SKM-1 (cell line): ENCODE data around the gene ZNF841.
A peak's percentile ranks its signal among the peaks of the same experiment; 100 is the strongest.
"Not testable (repeated sequence)": the region's sequence is repeated elsewhere in the genome, so short reads cannot be mapped to it uniquely, and the experiment has no call there.

ENCODE experiments used
- DNase-seq: peaks from one replicate; lab custom pipeline; 2025; ENCODE audit not compliant: unreplicated experiment; lab: John Stamatoyannopoulos, UW

ZNF841 gene

DNA sequence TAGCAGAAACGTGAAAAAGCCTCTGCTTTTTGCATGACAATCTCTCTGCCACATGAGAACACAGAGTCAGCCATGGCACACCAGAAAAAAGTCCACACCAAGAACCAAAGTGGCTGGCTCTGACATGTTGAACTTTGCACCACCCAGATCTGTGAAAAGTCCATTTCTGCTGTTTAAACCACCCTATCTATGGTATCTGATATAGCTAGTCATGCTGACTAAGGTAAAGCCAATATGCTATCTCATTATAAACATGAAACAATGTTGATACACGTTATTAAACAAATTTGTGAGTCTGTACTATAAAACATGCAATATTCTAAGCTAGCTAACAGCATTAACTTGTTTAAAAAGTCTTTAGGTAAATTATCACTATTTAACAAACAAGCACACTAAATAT lies 25.9 kb downstream of the ZNF841 start:
- DNase-seq = no peak

DNA sequence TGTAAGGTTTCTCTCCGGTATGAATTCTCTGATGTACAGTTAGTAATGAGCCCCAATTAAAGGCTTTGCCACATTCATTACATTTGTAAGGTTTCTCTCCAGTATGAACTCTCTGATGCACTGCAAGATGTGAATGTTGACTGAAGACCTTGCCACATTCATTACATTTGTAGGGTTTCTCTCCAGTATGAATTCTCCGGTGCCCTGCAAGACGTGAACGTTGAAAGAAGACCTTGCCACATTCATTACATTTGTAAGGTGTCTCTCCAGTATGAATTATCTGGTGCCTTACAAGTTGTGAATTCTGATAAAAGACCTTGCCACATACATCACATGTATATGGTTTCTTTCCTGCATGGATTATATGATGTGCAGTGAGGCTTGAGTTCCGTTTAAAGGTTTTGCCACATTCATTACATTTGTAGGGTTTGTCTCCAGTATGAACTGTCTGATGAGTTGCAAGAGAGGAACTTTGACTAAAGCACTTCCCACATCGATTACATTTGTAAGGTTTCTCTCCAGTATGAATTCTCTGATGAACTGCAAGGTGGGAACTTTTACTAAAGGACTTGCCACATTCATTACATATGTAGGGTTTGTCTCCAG lies 29.2 kb downstream of the ZNF841 start:
- no peak for DNase-seq

DNA sequence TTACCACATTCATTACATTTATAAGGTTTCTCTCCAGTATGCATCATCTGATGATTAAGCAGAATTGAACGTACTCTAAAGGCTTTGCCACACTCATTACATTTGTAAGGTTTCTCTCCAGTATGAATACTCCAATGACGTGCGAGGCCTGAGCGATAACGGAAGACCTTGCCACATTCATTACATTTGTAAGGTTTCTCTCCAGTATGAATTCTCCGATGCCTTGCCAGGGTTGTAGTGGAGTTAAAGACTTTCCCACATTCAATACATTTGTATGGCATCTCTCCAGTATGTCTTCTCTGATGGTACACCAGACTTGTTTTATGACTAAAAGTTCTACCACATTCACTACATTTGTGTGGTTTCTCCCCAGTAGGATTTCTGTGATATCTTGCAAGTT lies 30.2 kb downstream of the ZNF841 start:
- DNase-seq = no peak

DNA sequence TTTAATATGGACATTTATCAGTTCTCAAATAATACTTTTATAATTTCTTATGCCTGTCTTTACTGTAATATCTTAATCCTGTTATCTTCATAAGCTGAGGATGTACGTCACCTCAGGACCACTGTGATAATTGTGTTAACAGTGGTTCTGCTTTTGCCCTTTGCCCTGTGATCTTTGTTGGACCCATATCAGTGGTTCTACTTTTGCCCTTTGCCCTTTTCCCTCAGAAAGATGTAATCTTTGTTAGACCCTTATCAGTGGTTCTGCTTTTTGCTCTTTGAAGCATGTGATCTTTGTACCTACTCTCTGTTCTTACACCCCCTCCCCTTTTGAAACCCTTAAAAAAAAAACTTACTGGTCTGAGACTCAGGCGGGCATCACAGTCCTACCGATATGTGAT lies 39.1 kb downstream of the ZNF841 start:
- not testable (repeated sequence) for DNase-seq

DNA sequence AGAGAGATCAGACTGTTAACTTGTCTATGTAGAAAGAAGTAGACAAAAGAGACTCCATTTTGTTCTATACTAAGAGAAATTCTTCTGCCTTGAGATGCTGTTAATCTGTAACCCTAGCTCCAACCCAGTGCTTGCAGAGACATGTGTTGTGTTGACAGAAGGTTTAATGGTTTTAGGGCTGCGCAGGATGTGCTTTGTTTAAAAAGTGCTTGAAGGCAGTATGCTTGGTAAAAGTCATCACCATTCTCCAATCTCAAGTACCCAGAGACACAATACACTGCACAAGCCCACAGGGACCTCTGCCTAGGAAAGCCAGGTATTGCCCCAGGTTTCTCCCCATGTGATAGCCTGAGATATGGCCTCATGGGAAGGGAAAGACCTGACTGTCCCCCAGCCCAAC lies 43.8 kb downstream of the ZNF841 start:
- DNase-seq = not testable (repeated sequence)

DNA sequence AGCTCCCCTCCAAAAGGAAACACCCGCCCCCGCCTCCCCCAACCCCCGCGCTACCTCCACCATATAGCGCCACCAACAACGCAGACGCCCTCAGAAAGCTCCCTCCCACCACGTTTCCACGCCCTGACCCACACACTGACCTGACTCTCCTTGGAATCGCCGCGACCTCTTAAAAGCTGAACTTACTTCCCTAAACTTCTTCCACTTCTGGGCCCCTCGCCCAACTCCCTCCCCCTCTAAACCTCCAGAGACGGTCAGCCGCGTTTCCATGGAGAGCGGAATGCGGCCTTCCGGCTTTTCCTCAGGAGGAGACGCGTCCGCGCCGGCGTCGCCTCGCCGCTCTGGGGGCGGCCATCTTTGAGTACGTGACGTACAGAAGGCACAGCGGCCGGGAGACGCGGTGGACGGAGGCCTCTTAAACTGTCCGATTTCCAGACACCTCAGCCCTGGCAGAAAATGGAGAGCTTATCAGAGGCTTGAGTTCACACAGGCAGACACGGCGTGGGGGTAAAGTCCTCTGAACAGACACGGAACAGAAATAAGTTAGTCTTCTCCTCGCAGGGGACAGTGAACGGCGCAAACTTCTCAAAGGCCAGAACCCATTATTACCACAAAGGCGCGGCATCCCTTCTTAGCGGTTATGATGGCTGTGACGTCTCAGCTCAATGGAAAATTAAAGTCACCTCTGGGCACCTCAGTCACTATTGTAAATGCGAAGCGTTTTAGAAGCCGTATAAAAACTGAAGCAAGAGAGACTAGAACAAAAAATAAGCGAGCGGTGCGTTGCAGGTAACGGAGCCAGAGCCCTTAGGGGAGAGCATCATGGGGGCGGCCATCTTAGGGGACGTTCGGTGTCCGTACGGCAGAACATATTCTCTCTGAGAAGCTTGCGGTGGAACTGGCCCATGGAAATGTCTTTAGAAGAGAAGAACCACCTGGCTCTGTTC lies 46.7 kb downstream of the ZNF841 start, which contains the start of gene ZNF432:
Gene ZNF432, minus strand, starts transcription at position 284 of the 947 bp plus-strand sequence. CDS start 1,970 bp downstream, outside the sequence.
- peak; percentile 58 for DNase-seq

DNA sequence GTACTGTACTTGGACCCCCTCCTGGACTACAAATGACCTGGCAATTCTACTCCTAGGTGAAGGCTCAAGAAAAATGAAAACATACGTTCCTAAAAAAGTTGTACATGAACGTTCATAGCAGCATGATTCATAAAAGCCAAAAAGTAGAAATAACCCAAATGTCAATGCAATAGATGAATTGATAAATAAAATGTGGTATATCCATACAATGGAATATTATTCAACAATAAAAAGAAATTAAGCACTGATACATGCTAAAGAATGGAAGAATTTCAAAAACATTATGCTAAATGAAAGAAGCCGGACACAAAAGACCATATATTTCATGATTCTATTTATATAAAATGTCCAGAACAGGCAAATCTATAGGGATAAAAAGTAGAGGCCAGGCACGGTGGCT lies 56.4 kb downstream of the ZNF841 start:
- no peak for DNase-seq

DNA sequence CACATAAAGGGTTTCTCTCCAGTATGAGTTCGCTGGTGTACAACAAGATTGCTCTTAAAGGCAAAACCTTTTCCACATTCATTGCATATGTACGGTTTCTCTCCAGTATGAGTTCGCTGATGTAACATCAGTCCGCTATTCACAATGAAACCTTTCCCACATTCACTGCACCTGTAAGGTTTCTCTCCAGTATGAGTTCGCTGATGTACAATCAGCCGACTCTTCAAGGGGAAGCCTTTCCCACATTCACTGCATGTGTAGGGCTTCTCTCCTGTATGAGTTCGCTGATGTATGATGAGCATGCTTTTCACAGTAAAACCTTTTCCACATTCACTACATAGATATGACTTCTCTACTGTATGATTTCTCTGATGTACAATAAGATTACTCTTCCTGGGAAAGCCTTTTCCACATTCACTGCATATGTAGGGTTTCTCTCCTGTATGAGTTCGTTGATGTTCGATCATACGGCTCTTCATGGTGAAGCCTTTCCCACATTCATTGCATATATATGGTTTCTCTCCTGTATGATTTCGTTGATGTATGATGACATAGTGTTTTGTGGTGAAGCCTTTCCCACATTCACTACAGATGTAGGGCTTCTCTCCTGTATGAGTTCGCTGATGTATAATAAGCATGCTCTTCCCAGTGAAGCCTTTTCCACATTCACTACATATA lies 61.4 kb downstream of the ZNF841 start:
- no peak for DNase-seq

DNA sequence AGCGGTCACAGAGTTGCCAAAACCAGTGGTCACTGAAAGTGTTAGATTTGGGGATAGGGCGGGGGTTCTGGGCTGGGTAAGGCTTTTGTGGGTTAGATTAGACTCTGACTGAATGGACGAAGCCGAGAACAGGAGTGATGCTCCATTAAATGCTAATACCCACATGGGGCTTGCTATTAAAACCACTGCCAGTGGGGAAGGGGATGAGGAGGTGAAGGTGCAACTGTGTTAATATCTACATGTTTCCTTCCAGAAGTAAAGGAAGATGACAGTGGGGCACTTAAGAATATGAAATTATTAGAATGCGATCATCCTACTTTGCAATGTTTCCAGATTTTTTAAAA lies 66.8 kb downstream of the ZNF841 start:
- no peak for DNase-seq

DNA sequence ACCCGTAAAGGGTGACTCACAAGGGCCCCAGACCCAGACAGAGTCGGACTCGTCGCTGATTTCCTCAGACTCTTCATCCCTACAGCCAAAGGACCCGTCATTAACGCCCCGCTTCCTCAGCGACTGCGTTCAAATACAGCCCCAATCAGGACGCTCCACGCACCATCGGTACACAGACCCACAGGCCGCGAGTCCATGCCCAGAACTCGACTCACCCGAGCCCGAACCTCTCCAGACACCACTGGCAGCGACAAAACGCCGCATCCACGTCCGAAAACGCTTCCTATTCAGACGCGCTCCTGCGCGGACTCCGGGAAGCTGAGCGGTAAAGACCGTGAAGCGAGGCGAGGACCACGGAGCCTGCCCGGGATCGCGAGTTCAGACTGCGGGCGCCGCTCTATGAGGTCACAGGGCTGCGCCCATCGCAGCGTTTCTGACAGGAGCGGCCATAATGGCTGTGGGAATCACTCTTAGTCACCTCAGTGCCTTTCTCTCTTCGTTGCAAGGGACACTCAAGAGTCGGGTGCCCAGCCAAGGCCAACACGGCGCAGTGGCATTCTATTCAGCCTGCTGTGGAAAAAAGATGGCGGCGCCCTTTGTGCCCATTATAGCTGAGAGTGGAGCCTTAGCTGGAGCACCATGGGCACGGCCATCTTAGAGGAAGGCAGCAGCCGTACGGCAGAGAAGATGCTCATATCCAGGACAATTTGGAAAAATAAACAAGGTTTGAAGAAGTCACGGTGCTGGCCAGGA lies 67.4 kb downstream of the ZNF841 start, which contains the start of gene ZNF614:
Gene ZNF614, minus strand, starts transcription at position 353 of the 753 bp plus-strand sequence. CDS start 2,634 bp downstream, outside the sequence.
- DNase-seq = peak; percentile 6

DNA sequence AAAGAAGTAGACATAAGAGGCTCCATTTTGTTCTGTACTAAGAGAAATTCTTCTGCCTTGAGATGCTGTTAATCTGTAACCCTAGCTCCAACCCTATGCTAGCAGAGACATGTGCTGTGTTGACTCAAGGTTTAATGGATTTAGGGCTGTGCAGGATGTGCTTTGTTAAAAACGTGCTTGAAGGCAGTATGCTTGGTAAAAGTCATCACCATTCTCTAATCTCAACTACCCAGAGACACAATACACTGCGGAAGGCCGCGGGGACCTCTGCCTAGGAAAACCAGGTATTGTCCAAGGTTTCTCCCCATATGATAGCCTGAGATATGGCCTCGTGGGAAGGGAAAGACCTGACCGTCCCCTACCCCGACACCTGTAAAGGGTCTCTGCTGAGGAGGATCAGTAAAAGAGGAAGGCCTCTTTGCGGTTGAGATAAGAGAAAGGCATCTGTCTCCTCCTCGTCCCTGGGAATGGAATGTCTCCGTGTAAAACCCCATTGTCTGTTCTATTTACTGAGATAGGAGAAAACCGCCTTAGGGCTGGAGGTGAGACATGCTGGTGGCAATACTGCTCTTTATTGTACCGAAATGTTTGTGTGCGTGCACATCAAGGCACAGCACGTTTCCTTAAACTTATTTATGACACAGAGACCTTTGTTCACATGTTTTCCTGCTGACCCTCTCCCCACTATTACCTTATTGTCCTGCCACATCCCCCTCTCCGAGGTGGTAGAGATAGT lies 69.1 kb downstream of the ZNF841 start:
- not testable (repeated sequence) for DNase-seq

DNA sequence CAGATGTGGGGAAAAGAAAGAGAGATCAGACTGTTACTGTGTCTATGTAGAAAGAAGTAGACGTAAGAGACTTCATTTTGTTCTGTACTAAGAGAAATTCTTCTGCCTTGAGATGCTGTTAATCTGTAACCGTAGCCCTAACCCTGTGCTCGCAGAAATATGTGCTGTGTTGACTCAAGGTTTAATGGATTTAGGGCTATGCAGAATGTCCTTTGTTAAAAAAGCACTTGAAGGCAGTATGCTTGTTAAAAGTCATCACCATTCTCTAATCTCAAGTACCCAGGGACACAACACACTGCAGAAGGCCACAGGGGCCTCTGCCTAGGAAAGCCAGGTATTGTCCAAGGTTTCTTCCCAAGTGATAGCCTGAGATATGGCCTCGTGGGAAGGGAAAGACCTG lies 71.1 kb downstream of the ZNF841 start:
- DNase-seq = not testable (repeated sequence)

DNA sequence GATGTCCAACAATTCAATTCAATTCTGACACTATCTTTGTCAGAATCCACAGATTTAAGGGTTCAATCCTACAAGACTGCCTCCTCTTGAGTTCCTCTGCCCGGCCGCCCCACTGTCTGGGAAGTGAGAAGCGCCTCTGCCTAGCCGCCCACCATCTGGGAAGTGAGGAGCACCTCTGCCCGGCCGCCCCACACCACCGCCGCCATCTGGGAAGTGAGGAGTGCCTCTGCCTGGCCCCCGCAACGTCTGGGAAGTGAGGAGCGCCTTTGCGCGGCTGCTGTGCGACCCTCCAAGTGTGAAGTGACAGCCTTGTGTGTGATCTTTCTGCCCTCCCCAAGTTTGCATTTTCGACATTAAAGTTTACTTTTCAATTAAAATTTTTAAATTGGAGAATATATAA lies 73.4 kb downstream of the ZNF841 start:
- DNase-seq = no peak

DNA sequence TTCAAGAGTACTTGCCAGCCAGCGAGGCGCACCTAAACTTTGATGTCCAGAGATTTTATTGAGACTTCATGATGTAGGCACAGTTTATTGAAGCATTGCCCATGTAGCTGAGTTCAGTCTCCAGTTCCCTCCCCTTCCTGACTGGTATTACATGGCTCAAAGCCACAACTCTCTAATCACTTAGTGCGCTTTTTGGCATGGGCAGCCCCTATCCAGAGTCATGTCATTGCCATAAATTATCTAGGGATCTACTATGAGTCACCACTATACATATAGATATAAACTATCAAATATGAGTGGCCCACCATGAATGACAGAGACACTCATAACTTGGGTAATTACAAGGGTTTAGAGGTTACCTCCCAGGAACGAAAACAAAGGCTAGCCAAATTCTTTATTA lies 75.1 kb downstream of the ZNF841 start:
- no peak for DNase-seq
